GM18873 (cell line): ENCODE data around the gene NEK1.
"Not testable (repeated sequence)": the region's sequence is repeated elsewhere in the genome, so short reads cannot be mapped to it uniquely, and the experiment has no call there.

Experiments used
- ATAC-seq: cut with Tn5 transposase; IDR thresholded peaks from one replicate; pipeline ENCODE4 v1.9.1; 2021; ENCODE audit warnings: mild to moderate bottlenecking, moderate library complexity, moderate number of reproducible peaks; ENCODE audit not compliant: unreplicated experiment, low FRiP score

Gene NEK1

DNA sequence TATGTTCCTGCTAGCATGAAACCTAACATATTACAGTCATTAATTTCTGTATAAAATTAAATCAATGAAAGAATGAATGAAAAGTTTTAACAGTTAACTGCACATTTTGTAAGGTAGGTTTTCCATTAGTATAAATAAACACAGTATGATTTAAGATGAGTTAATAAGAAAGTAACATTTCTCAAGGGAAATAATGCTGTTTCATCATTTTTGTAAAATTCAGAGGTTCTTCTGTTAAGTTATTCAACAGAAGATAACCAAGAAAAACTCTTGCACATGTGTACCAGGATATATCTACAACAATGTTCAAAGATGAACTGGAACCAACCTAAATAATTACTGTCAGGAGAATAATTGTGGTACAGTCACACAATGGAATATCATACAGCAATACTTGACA is 88.6 kb downstream of the NEK1 start:
- no peak for ATAC-seq

DNA sequence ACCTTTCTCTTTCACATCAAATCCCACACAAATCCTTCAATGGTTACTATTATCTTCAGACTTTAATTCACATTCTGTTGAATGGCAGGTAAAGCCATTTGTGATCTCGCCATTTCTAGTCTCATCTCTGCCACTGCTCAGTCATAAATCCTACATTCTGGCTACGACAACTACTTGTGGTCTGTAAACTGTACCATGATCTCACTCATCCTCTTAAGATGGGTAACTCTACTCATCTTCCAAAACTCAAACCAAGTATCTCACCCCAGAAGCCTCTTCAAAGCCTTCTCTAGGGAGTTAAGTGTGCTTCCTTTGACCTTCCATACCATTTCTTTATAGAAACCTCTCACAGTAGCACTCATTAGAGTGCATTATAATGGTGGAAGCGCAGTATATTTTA is 101.8 kb downstream of the NEK1 start:
- ATAC-seq = no peak

DNA sequence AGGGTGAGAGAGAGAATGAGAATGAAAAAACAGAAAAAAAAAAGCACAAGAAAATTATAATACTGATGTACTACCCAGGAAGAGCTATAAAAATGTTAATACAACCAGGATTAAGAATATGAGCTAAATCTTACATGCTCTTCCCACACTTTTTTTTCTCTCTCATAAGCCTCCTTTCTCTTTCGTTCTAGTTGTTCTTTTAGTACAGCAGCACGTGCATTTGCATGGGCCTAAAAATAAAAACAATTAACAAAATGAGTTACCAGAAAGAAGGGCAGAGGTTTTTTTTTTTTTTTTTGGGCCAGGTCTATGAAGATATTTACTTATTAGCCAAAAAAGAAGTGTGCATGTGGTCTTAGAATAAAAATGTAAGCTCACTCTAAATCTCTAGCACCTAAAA is 105.5 kb downstream of the NEK1 start:
- ATAC-seq = no peak

DNA sequence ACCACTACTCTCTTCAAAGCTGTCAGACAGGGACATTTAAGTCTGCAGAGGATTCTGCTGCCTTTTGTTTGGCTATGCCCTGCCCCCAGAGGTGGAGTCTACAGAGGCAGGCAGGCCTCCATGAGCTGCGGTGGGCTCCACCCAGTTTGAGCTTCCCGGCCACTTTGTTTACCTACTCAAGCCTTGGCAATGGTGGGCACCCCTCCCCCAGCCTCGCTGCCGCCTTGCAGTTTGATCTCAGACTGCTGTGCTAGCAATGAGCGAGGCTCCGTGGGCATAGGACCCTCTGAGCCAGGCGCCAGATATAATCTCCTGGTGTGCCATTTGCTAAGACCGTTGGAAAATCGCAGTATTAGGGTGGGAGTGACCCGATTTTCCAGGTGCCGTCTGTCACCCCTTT is 112.5 kb downstream of the NEK1 start:
- not testable (repeated sequence) for ATAC-seq

DNA sequence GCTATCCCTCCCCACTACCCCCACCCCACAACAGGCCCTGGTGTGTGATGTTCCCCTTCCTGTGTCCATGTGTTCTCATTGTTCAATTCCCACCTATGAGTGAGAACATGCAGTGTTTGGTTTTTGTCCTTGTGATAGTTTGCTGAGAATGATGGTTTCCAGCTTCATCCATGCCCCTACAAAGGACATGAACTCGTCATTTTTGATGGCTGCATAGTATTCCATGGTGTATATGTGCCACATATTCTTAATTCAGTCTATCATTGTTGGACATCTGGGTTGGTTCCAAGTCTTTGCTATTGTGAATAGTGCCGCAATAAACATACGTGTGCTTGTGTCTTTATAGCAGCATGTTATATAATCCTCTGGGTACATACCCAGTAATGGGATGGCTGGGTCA is 118.1 kb downstream of the NEK1 start:
- ATAC-seq = not testable (repeated sequence)

DNA sequence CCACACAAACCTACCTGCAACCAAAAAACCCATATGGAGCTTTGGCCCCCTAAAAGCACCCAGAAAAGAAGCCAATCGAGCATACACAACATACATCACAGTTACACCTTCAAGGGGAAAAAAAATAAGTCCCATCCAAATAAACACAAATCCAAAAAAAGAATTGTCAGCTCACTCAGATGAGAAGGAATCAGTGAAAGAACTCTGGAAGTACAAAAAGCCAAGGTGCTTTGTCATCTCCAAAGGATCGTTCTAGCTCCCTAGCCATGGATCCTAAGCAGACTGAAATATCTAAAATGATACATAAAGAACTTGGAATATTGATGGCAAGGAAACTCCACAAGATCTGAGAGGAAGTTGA is 119.2 kb downstream of the NEK1 start:
- ATAC-seq = no peak

DNA sequence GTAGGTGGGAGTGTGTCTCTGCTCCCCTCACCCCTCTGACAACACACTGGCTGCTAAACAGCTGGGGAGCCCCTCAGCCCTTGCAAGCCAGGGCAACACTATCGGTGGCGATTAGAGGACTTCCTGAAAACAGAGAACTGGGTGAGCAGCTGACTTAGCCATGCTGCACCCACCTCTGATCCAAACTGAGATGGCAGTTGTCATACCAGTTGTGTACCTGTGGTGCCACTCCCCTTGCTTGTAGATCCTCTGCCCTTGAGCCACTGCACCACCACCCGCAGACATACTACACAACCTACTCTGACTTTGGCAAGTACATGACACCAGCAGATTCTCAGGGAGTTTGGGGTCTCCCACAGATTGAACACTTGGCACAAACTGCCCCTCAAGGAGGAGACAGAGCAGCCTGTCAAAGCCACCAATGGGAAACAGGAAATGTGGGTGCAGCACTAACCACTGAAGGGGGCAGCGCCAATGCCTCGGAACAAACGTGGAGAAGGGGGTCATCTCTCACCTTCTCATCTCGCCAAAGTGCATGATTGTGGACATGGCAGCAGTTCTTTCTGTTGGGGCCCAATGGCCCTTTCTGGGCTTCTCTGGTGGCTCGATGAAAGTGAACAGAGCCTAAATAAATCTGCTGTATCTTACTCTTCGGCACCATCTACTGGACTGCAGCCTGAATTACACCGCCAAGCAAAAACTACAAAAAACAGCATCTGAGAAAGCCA is 119.8 kb downstream of the NEK1 start:
- ATAC-seq = no peak

DNA sequence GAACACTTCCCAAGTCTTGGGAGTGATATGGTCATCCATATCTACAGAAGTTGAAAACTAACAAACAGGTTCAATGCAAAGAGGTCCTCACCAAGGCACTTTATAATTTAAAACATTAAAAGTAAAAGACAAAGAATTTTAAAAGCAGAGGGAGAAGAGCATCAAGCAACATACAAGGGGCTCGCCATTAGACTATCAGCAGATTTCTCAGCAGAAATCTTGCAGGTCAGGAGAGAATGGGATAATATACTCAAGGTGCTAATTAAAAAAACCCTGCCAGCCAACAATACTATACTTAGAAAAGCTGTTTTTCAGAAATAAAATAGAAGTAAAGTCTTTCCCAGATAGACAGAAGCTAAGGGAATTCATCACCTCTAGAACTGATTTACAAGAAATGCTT is 121.2 kb downstream of the NEK1 start:
- no peak for ATAC-seq

DNA sequence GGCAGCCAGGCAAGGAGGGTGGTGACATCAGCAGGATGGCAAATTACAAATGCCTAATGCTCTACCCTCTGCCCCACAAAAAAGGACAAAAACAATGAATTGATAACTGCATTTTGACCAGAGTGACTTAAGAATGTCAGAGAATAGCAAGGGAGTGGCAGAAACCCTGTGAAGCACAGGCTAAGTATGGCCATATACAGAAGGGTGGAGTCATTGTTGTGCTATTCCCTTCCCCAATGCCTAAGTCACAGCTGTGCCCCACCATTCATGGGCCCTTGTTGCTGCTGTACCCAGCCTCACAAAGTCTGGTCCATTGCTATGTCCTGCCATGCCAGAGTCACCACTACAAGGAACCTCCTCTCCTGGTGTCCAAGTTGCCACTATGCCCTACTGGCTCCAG is 123.1 kb downstream of the NEK1 start:
- no peak for ATAC-seq

DNA sequence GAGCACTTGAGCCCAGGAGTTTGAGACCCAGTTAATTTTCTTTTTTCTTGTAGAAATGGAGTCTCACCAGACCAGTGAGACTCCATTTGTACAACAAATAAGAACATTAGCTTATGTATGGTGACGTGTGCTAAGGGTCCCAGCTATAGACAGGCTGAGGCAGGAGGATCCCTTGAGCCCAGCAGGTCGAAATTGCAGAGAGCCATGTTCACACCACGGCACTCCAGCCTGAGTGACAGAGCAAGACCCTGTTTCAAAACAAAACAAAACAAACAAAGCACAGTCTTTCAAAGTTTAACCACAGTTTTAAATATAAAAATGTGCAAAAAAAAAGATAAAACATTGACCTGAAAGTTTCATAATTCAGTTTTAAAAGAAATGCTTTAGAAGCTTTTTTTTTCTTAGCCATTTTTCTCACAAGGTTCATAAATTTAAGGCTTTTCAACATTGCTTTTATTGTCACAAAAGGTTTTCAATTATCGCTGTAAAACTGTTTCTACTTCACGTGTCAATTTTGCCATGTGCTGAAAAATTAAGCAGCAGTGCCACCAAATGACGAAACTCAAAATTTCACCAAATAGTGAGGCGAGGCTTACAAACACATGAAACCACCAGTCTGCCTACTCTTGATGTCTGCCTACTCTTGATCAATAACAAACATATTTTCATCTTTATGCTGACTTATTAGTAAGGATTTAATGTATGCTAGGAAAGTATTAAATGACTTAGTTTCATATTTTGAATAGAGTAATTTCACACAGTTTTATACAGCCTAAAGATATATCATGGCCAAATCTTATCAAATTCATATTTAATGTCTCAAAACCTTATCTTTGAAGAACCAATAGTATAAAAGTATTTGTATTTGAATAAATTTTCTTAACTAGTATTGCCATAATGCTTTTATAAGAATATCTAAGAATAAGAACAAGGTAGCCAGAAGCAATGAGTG is 126.3 kb downstream of the NEK1 start:
- ATAC-seq = peak; percentile 65

DNA sequence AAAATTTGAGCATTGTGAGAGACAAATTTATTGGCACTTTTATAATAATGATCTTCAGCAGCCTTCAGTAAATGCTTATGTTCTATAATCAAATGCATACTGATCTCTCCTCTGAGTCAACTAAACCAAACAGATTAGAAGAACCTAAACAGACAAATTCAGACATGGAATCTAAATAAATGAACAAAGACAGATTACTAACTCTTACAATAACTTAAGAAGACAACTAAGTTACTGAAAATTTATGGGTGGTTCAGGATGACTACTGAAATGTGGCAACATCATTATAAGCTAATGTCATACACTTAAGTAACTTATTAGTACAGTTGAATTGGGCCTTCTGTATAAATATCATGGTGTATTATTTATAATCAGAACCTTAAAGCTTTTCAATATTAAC is 127.3 kb downstream of the NEK1 start:
- no peak for ATAC-seq

DNA sequence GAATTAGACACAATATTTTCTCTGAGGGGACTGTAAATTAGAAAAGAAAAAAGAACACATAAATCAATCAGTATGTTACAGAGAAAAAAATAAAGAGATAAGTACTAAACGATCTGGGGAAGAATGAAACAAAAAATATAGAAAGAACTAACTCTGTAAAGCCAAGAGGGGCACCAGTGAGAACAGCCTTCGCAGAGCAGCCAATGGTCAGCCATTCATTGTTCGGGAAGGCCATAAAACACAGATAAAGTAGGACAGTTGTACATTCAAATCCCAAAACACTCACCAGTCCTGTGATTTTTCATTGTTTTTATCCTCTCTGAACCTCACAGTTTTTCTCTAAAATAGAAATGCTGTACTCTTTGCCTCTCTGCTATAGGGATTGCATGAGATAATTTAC is 127.9 kb downstream of the NEK1 start:
- no peak for ATAC-seq

DNA sequence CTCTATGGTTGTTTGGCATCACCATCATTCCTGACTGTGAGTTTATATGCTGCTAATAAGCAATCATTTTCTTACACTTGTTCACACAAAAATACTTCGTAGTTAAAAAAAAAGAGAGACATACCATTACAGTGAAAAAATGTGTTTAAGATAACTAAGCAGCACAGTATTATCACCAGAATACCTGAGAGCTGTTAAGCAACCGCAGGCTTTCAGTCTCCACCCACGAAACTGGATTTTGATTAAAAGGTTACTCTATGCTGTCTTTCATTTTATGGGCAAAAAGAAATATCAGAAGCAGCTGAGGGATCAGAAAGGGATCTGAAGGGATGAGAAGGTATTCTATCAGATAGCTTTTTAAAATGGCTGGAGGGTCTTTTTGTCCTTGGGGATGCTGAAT is 148.3 kb downstream of the NEK1 start:
- ATAC-seq = no peak

DNA sequence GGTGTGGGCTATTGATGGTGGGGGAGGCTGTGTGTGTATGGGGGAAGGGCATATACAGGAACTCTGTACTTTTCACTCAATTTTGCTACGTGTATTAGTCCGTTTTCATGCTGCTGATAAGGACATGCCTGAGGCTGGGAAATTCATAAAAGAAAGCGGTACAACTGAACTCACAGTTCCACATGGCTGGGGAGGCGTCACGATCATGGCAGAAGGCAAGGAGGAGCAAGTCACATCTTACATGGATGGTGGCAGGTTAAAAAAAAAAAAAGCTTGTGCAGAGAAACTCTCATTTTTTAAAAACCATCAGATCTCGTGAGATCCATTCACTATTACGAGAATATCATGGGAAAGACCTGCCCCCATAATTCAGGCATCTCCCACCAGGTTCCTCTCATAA is 152.3 kb downstream of the NEK1 start:
- ATAC-seq = no peak

DNA sequence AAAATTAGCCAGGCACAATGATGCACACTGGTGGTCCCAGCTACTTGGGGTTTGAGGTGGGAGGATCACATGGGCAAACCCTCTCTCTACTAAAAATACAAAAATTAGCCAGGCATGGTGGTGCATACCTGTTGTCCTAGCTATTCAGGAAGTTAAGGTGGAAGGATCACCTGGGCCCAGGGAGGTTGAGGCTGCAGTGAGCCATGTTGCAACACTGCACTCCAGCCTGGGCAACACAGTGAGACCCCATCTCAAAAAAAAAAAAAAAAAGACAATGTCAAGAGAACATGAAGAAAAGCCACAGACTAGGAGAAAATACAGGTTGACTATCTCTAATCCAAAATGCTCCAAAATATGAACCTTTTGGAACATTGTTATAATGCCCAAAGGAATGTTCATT is 153.8 kb downstream of the NEK1 start:
- ATAC-seq = no peak

DNA sequence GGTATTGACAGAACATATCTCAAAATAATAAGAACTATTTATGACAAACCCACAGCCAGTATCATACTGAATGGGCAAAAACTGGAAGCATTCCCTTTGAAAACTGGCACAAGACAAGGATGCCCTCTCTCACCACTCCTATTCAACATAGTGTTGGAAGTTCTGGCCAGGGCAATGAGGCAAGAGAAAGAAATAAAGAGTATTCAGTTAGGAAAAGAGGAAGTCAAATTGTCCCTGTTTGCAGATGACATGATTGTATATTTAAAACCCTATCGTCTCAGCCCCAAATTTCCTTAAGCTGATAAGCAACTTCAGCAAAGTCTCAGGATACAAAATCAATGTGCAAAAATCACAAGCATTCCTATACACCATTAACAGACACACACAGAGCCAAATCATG is 159.7 kb downstream of the NEK1 start:
- not testable (repeated sequence) for ATAC-seq

DNA sequence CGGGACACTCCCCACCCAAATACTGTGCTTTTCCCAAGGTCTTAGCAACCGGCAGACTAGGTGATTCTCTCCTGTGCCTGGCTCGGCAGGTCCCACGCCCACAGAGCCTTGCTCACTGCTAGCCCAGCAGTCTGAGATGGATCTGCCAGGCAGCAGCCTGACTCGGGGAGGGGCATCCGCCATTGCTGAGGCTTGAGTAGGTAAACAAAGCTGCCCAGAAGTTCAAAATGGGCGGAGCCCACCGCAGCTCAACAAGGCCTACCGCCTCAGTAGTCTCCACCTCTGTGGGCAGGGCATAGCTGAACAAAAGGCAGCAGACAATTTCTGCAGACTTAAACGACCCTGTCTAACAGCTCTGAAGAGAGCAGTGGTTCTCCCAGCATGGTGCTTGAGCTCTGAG is 163.4 kb downstream of the NEK1 start:
- not testable (repeated sequence) for ATAC-seq

DNA sequence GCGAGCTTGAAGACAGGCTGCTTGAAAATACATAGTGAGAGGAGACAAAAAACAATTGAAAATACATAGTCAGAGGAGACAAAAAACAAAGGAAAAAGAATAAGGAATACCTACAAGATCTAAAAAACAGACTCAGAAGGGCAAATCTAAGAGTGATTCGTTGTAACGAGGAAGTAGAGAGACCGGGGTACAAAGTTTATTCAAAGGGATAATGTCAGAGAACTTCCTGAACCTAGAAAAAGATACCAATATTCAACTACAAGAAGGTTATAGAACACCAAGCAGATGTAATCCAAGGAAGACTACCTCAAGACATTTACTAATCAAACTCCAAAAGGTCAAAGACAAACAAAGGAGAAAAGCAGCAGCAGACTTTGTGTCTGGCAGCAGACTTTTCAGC is 165.6 kb downstream of the NEK1 start:
- no peak for ATAC-seq

DNA sequence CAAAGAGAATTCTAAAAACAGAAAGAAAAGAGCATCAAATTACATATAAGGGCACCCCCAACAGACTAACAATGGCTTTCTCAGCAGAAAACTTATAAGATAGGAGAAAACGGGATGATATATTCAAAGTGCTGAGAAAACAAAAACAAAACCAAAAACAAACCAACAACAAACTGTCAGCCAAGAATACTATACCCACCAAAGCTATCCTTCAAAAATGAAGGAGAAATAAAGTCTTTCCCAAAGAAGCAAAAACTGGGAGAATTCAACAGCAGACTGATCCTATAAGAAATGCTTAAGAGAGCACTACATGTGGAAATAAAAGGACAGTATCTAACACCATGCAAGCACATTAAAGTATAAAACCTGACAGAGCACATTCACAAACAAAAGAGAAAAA is 168.6 kb downstream of the NEK1 start:
- ATAC-seq = no peak

DNA sequence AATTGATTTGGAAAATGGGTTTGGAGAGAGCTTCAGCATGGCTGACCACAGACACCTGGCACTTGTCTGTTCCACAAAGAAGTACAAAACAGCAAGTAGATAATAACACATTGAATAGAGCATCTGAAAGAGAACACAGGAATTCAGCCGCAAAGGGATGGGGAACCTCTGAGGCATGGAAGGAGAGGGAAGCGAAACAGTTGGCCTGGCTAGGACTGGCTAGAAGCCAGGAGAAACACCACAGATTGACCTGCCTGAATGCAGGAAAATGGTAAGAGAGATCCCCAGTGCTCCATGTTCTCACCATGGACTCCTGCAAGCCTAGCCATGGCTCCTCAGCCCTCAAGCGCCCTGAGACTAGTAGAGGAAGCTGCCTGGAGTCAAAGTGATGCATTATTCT is 171.9 kb downstream of the NEK1 start:
- ATAC-seq = no peak

DNA sequence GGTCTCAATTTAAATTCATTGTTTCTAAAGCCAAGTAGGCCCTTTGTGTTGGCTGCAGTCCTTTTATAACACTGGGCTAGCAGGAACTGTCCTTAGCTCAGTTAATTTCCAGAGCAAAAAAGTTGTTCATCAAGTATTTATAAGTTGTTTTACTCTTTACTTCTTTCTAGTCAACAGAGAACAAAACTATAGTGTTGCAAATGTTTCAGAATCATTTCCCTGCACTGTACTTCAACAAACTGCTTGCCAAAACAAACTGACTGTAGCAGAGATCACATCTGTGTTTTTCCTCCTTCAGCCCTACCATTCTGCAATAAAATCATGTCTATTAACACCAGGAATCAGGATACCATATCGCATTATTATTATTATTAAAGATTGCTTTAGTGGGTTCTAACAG is 173.1 kb downstream of the NEK1 start:
- no peak for ATAC-seq

DNA sequence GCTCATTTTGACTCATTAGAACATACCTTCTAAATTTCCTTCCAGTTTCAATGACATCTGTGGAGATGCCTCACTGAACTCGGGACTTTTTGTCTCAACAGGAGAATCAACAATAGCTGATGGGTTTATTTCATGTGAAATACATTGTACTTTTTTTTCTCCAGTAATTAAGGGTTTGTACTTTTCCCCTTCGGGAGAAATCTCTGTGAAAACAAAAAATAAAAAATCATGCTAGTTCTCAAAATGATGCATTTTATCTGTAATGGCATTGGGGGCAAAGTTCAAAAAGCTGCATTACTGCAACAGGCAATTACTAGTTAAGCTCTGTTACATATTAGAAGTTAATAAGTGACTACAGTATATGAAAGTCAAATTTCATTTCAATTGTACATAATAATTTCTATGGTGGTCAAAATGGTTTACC is 174.3 kb downstream of the NEK1 start:
- ATAC-seq = peak; percentile 32
